H1 (cell line): Measurements from ENCODE around the gene EPB41L4B. TPM values are rescaled to one million over a fixed set of nuclear protein-coding genes. Genes with fewer than 3 reads are reported as not detected.

Source experiments
- CTCF ChIA-PET: fragments of 300-600 bp; sonication (Branson Sonifier 250); formaldehyde crosslinking; loops from one replicate; lab custom pipeline; 2021; ENCODE audit not compliant: partially characterized antibody; lab: Charles Lee
- POLR2A ChIA-PET: fragments of 300-600 bp; sonication (Branson Sonifier 250); formaldehyde crosslinking; loops from one replicate; lab custom pipeline; 2021; ENCODE audit warnings: inconsistent platforms; ENCODE audit not compliant: partially characterized antibody; lab: Charles Lee
- DNase-seq, 2 experiments: peaks; one replicate each; pipeline versions ENCODE4 v3.0.0 to v3.0.0-alpha.2; 2010 to 2022; ENCODE audit warnings: low spot score in 2 of 2, low read depth in 1 of 2, mixed read lengths in 1 of 2
- FAIRE-seq: peaks from 2 replicates; lab custom pipeline; 2011; peaks lifted over from hg19 to GRCh38; lab: Jason Lieb, UNC
- H2AFZ ChIP-seq: 2 replicates; pipeline ENCODE4 v1.8.1; 2012; ENCODE audit warnings: low read length, inconsistent platforms
- H2AK5ac ChIP-seq: 2 replicates; pipeline ENCODE4 v1.6.1; 2013; ENCODE audit warnings: low read depth, low read length
- H2BK120ac ChIP-seq: replicated peaks from 2 replicates; pipeline ENCODE3; 2013; ENCODE audit warnings: low read depth, low read length, inconsistent platforms
- H2BK12ac ChIP-seq: 2 replicates; pipeline ENCODE4 v1.6.1; 2013; ENCODE audit warnings: low read depth, low read length
- H2BK15ac ChIP-seq: 2 replicates; pipeline ENCODE4 v1.6.1; 2013; ENCODE audit warnings: low read length
- H2BK20ac ChIP-seq: 2 replicates; pipeline ENCODE4 v1.6.1; 2013; ENCODE audit warnings: low read length
- H2BK5ac ChIP-seq: 2 replicates; pipeline ENCODE4 v1.6.1; 2013; ENCODE audit warnings: low read depth, low read length
- H3K14ac ChIP-seq: 2 replicates; pipeline ENCODE4 v1.6.1; 2013; ENCODE audit warnings: inconsistent platforms; ENCODE audit not compliant: insufficient read length
- H3K18ac ChIP-seq: 2 replicates; pipeline ENCODE4 v1.6.1; 2013; ENCODE audit warnings: low read length; ENCODE audit errors: extremely low read depth
- H3K23ac ChIP-seq: 2 replicates; pipeline ENCODE4 v1.6.1; 2013; ENCODE audit warnings: inconsistent platforms; ENCODE audit not compliant: insufficient read length
- H3K23me2 ChIP-seq: 2 replicates; pipeline ENCODE4 v1.6.1; 2013; ENCODE audit warnings: low read depth, low read length
- H3K27ac ChIP-seq: 2 replicates; pipeline ENCODE4 v1.6.1; 2011; ENCODE audit warnings: low read depth, low read length, inconsistent platforms
- H3K27me3 ChIP-seq, 4 experiments: replicated peaks in 1 of 4; 1 replicate in 1 of 4; 2 replicates in 3 of 4; pipeline versions ENCODE4 v1.6.1 to v1.8.1; 2011 to 2013; ENCODE audit warnings: low read length in 3 of 4, mild to moderate bottlenecking in 3 of 4, inconsistent platforms in 2 of 4, mixed read lengths in 2 of 4, moderate library complexity in 1 of 4; ENCODE audit not compliant: control insufficient read depth in 3 of 4, insufficient read depth in 3 of 4; ENCODE audit errors: extremely low read depth in 1 of 4
- H3K36me3 ChIP-seq, 4 experiments: 2 replicates each; pipeline versions ENCODE4 v1.6.1 to v1.8.1; 2011 to 2013; ENCODE audit warnings: mild to moderate bottlenecking in 4 of 4, low read length in 3 of 4, moderate library complexity in 2 of 4, control low read depth in 1 of 4, inconsistent platforms in 1 of 4; ENCODE audit not compliant: insufficient read depth in 4 of 4, control insufficient read depth in 2 of 4
- H3K4ac ChIP-seq: replicated peaks from 2 replicates; pipeline ENCODE3; 2013; ENCODE audit warnings: low read length, low read depth, mixed read lengths, inconsistent platforms; ENCODE audit not compliant: insufficient read length
- H3K4me1 ChIP-seq, 4 experiments: replicated peaks in 1 of 4; 1 replicate in 1 of 4; 2 replicates in 3 of 4; pipeline versions ENCODE4 v1.6.1 to v1.8.1; 2011 to 2013; ENCODE audit warnings: low read length in 3 of 4, inconsistent platforms in 2 of 4, mixed read lengths in 1 of 4; ENCODE audit not compliant: insufficient read depth in 4 of 4, control insufficient read depth in 3 of 4
- H3K4me2 ChIP-seq, 2 experiments: 2 replicates each; pipeline versions ENCODE4 v1.6.1 to v1.8.1; 2011 to 2013; ENCODE audit warnings: low read depth in 2 of 2, low read length in 2 of 2, control low read depth in 1 of 2, inconsistent platforms in 1 of 2, mild to moderate bottlenecking in 1 of 2; ENCODE audit not compliant: insufficient read depth in 1 of 2
- H3K4me3 ChIP-seq, 4 experiments: fragments of 200-600, 300-600 bp in 1 of 4; sonication (generic), shearing (Covaris generic), sonication (Bioruptor Twin) in 1 of 4; 2 replicates each; pipeline versions ENCODE4 v1.5.1 to v1.8.1; 2011 to 2016; ENCODE audit warnings: low read length in 4 of 4, low read depth in 3 of 4, control low read depth in 2 of 4, inconsistent platforms in 2 of 4, mild to moderate bottlenecking in 2 of 4, mixed read lengths in 1 of 4, moderate library complexity in 1 of 4; ENCODE audit not compliant: insufficient read depth in 2 of 4; ENCODE audit errors: extremely low read depth in 1 of 4
- H3K56ac ChIP-seq: replicated peaks from 2 replicates; pipeline ENCODE3; 2013; ENCODE audit warnings: low read depth, mild to moderate bottlenecking, mixed read lengths, low read length, inconsistent platforms; ENCODE audit not compliant: insufficient read length
- H3K79me1 ChIP-seq: 2 replicates; pipeline ENCODE4 v1.6.1; 2013; ENCODE audit warnings: low read depth, low read length, control low read depth
- H3K79me2 ChIP-seq, 2 experiments: 2 replicates each; pipeline versions ENCODE4 v1.6.1 to v1.8.1; 2012 to 2013; ENCODE audit warnings: low read length in 2 of 2, mild to moderate bottlenecking in 2 of 2, inconsistent platforms in 1 of 2; ENCODE audit not compliant: insufficient read depth in 2 of 2, control insufficient read depth in 1 of 2
- H3K9ac ChIP-seq, 4 experiments: replicated peaks in 1 of 4; 1 replicate in 1 of 4; 2 replicates in 3 of 4; pipeline versions ENCODE4 v1.6.1 to v1.8.1; 2011 to 2013; ENCODE audit warnings: low read depth in 3 of 4, low read length in 3 of 4, control low read depth in 2 of 4, mild to moderate bottlenecking in 2 of 4, moderate library complexity in 2 of 4, inconsistent platforms in 1 of 4; ENCODE audit errors: extremely low read depth in 1 of 4
- H3K9me3 ChIP-seq, 2 experiments: 2 replicates each; pipeline versions ENCODE4 v1.6.1 to v1.8.1; 2012 to 2013; ENCODE audit warnings: mild to moderate bottlenecking in 2 of 2, moderate library complexity in 2 of 2, control low read depth in 1 of 2, inconsistent platforms in 1 of 2, low read depth in 1 of 2, low read length in 1 of 2, mixed read lengths in 1 of 2; ENCODE audit not compliant: insufficient read depth in 2 of 2
- H4K20me1 ChIP-seq, 2 experiments: replicated peaks in 1 of 2; 2 replicates each; pipeline versions ENCODE3 to v1.8.1; 2011 to 2013; ENCODE audit warnings: inconsistent platforms in 2 of 2, low read length in 2 of 2, mild to moderate bottlenecking in 1 of 2; ENCODE audit not compliant: insufficient read depth in 2 of 2, control insufficient read depth in 1 of 2
- H4K5ac ChIP-seq: 2 replicates; pipeline ENCODE4 v1.6.1; 2013; ENCODE audit warnings: low read length, low read depth, mixed read lengths, inconsistent platforms; ENCODE audit not compliant: insufficient read length
- H4K8ac ChIP-seq: 2 replicates; pipeline ENCODE4 v1.8.0; 2013; ENCODE audit warnings: mild to moderate bottlenecking, moderate library complexity, low read length, inconsistent platforms; ENCODE audit not compliant: insufficient read depth; ENCODE audit errors: extremely low read depth
- H4K91ac ChIP-seq: replicated peaks from 2 replicates; pipeline ENCODE3; 2013; ENCODE audit warnings: low read length, mixed read lengths, inconsistent platforms; ENCODE audit not compliant: insufficient read length
- ATF2 ChIP-seq: IDR thresholded peaks from 2 replicates; pipeline ENCODE4 v1.6.1; 2012; ENCODE audit warnings: low read length, inconsistent platforms
- CHD2 ChIP-seq: IDR thresholded peaks from 2 replicates; pipeline ENCODE4 v1.6.1; 2012; ENCODE audit warnings: low read length, improper control_type of control experiment
- FOSL1 ChIP-seq: IDR thresholded peaks from 2 replicates; pipeline ENCODE4 v1.6.1; 2011; ENCODE audit warnings: mild to moderate bottlenecking, low read depth, low read length, moderate library complexity; ENCODE audit not compliant: insufficient read depth
- JUND ChIP-seq: IDR thresholded peaks from 2 replicates; pipeline ENCODE4 v1.6.1; 2011; ENCODE audit warnings: mild to moderate bottlenecking, improper control_type of control experiment, low read length
- KDM1A ChIP-seq: fragments of 200-600, 300-600 bp; sonication (generic); IDR thresholded peaks from 2 replicates; pipeline ENCODE4 v1.7.1; 2016; ENCODE audit warnings: mild to moderate bottlenecking, low read length, borderline replicate concordance
- NANOG ChIP-seq: IDR thresholded peaks from 2 replicates; pipeline ENCODE4 v1.6.1; 2011; ENCODE audit warnings: low read length, low read depth, mild to moderate bottlenecking, inconsistent platforms; ENCODE audit not compliant: insufficient read depth, poor library complexity, severe bottlenecking
- RNF2 ChIP-seq: fragments of 200-900, 300-1000 bp; sonication (generic); IDR thresholded peaks from 2 replicates; pipeline ENCODE4 v1.7.1; 2016; ENCODE audit warnings: borderline replicate concordance, low read depth, mild to moderate bottlenecking, antibody characterized with exemption, low read length; ENCODE audit not compliant: poor library complexity, severe bottlenecking; ENCODE audit errors: missing control alignments
- SP1 ChIP-seq: IDR thresholded peaks from 2 replicates; pipeline ENCODE4 v1.6.1; 2011; ENCODE audit warnings: low read depth, low read length
- SRF ChIP-seq: IDR thresholded peaks from 2 replicates; pipeline ENCODE4 v1.6.1; 2011; ENCODE audit warnings: mild to moderate bottlenecking, low read depth, low read length, moderate library complexity
- TBP ChIP-seq: IDR thresholded peaks from 2 replicates; pipeline ENCODE4 v1.6.1; 2011; ENCODE audit warnings: low read depth, low read length, improper control_type of control experiment
- YY1 ChIP-seq: IDR thresholded peaks from 2 replicates; pipeline ENCODE4 v1.6.1; 2011; ENCODE audit warnings: low read depth, mild to moderate bottlenecking, low read length
- WGBS, 2 experiments: shearing (Covaris generic) in 1 of 2; methylation state at CpG; one replicate each; pipeline versions ENCODE4 v1.1.6 to v1.1.7; 2013 to 2015; ENCODE audit warnings: low lambda C conversion rate in 2 of 2, mixed read lengths in 2 of 2, inconsistent platforms in 1 of 2, low coverage in 1 of 2, missing lambda C conversion rate in 1 of 2; ENCODE audit not compliant: insufficient replicate concordance in 2 of 2, insufficient coverage in 1 of 2, insufficient read length in 1 of 2; ENCODE audit errors: extremely low coverage in 1 of 2, missing lambda C conversion rate in 1 of 2; 5-methylcytosine and 5-hydroxymethylcytosine counted together
- polyA plus RNA-seq, 7 experiments: library from polyadenylated mRNA; depleted of rRNA in 3 of 7; stranded (reverse) in 5 of 7; unstranded in 2 of 7; fragments of >200 nt in 5 of 7; fragments of 200-250 nt in 2 of 7; gene quantifications; 1 replicate in 5 of 7; 2 replicates in 1 of 7; 4 replicates in 1 of 7; pipeline versions ENCODE4 v1.2.1 to v1.2.3, GENCODE V29; 2011 to 2013; ENCODE audit warnings: missing spikeins in 2 of 7, mixed read lengths in 2 of 7
- total RNA-seq: library from RNA; stranded (reverse); fragmentation: NEBNext Ultra II Directional; extraction: Animal tissue kit (Norgen Biotek cat#: 25700); gene quantifications from 2 replicates; pipeline ENCODE4 v1.2.1, GENCODE V29; 2021

The EPB41L4B gene
- total and polyA plus RNA-seq, 2 of the 8 experiments (the other 6 are each of a cell fraction or from before 2014, with no cell fraction given): 11.9 to 25.0 TPM

GRCh38 chr9:109161471-109161870 lies 159.4 kb downstream of the EPB41L4B start:
- no peak overlapping the region for H2AK5ac ChIP-seq
- H2BK120ac ChIP-seq: no peak overlapping the region
- FAIRE-seq (no peak), DNase-seq (no peak)
- TF ChIP-seq ATF2: no peak
- TF ChIP-seq KDM1A: no peak
- no peak for TF ChIP-seq SRF
- TF ChIP-seq SP1: no peak
- no peak for TF ChIP-seq JUND
- TF ChIP-seq CHD2: no peak
- no peak for TF ChIP-seq FOSL1
- TF ChIP-seq RNF2: no peak
- no peak for TF ChIP-seq TBP
- TF ChIP-seq YY1: no peak
- no peak for TF ChIP-seq NANOG
- no peak overlapping the region for H2BK15ac ChIP-seq
- H3K9ac ChIP-seq: no peak overlapping the region
- POLR2A ChIA-PET: no interaction called here
- H3K4me3 ChIP-seq: no peak overlapping the region
- no peaks in the 10 kb centered on the region for H3K79me2 ChIP-seq
- no peak overlapping the region for H2BK20ac ChIP-seq
- H3K14ac ChIP-seq: no peak overlapping the region
- WGBS, 2 experiments: 76% methylated on average over 3 of the region's 3 CpGs; no CpG with 5 or more reads in 1 of the 2 experiments
- H3K27me3 ChIP-seq: peaks cover 0 to 9% (median 5%) of the 10 kb centered on the region in 4 experiments; a peak in 6 of 7 replicates
- CTCF ChIA-PET: interaction anchor here (1.5 to 3.0 kb wide), 2 partner anchors 18 to 19 kb away, joined by 3 to 12 read pairs; no protein-coding TSS in a partner anchor
- no peaks in the 10 kb centered on the region for H3K79me1 ChIP-seq
- H3K4me2 ChIP-seq: no peak overlapping the region
- no peak overlapping the region for H3K23ac ChIP-seq
- peaks cover 2% of the 10 kb centered on the region; the same call in 1 of the 2 replicates for H3K23me2 ChIP-seq
- H2BK12ac ChIP-seq: no peak overlapping the region
- H2BK5ac ChIP-seq: no peak overlapping the region
- no peak overlapping the region for H3K27ac ChIP-seq
- no peak overlapping the region for H2AFZ ChIP-seq
- H4K8ac ChIP-seq: no peak overlapping the region
- H4K5ac ChIP-seq: no peak overlapping the region
- H4K91ac ChIP-seq: no peak overlapping the region
- no peak overlapping the region for H3K4ac ChIP-seq
- peaks cover 6% of the 10 kb centered on the region in 2 experiments; a peak in 3 of 4 replicates for H3K9me3 ChIP-seq
- H3K36me3 ChIP-seq: no peaks in the 10 kb centered on the region; a peak in 1 of 8 replicates
- H4K20me1 ChIP-seq: no peaks in the 10 kb centered on the region
- H3K18ac ChIP-seq: no peak overlapping the region
- H3K4me1 ChIP-seq: peaks cover 0 to 2% (median 0%) of the 10 kb centered on the region in 4 experiments; a peak in 2 of 7 replicates
- no peak overlapping the region for H3K56ac ChIP-seq
